Skeletal muscle tissue (tissue), 4 donors: ENCODE results near the gene IRGQ. TPM values are rescaled to one million over a fixed set of nuclear protein-coding genes. Genes with fewer than 3 reads are reported as not detected.

Experiments
- H3K27ac ChIP-seq: one replicate; pipeline ENCODE4 v1.7.0; 2013; ENCODE audit warnings: mild to moderate bottlenecking, low read depth, low read length, inconsistent platforms
- H3K27me3 ChIP-seq, 3 donors: one replicate each; pipeline ENCODE4 v1.7.0; 2013; ENCODE audit warnings: low read length in 3 of 3; ENCODE audit not compliant: control insufficient read depth in 3 of 3, insufficient read depth in 3 of 3
- H3K36me3 ChIP-seq, 3 donors: one replicate each; pipeline ENCODE4 v1.7.0; 2013; ENCODE audit warnings: low read length in 3 of 3; ENCODE audit not compliant: control insufficient read depth in 3 of 3, insufficient read depth in 3 of 3
- H3K4me1 ChIP-seq, 3 donors: one replicate each; pipeline ENCODE4 v1.7.0; 2013; ENCODE audit warnings: low read length in 3 of 3, mild to moderate bottlenecking in 3 of 3; ENCODE audit not compliant: control insufficient read depth in 3 of 3, insufficient read depth in 3 of 3
- H3K4me3 ChIP-seq, 3 donors: one replicate each; pipeline ENCODE4 v1.7.0; 2013; ENCODE audit warnings: low read length in 3 of 3
- H3K9ac ChIP-seq, 3 donors: one replicate each; pipeline ENCODE4 v1.7.0; 2013; ENCODE audit warnings: low read length in 3 of 3, mild to moderate bottlenecking in 3 of 3, moderate library complexity in 2 of 3, low read depth in 1 of 3
- H3K9me3 ChIP-seq, 3 donors: one replicate each; pipeline ENCODE4 v1.7.0; 2013; ENCODE audit warnings: low read length in 3 of 3; ENCODE audit not compliant: control insufficient read depth in 3 of 3
- total RNA-seq: library from RNA; depleted of rRNA; stranded (reverse); fragments of >200 nt; gene quantifications from one replicate; pipeline ENCODE4 v1.2.3, GENCODE V29; 2014
- donor health status: Osteomylitis.

Gene IRGQ
- total RNA-seq, 1 donor from 2014 or later, result 24.5 TPM

- Histone ChIP-seq H3K9me3 (no peaks in the 10 kb centered on the region), H3K4me1 (peaks cover 18 to 22% (median 21%) of the 10 kb centered on the region in 3 donors), H3K36me3 (peaks cover 0 to 9% (median 0%) of the 10 kb centered on the region in 3 donors), H3K27me3 (no peaks in the 10 kb centered on the region), H3K4me3 (peak overlapping the region; percentile 62 to 99 (median 98)), H3K27ac (no peak overlapping the region), H3K9ac (peak overlapping the region; percentile 19 to 25 (median 20))
These were observed 19.7 kb downstream of the IRGQ start for GRCh38 chr19:43575955-43576878.

GRCh38 chr19:43575156-43575950 is 20.6 kb downstream of the IRGQ start, which contains the start of the genes PINLYP and XRCC1:
Gene PINLYP (plus strand): TSS chr19:43575801. CDS start chr19:43577192, 1,391 bp downstream.
Gene XRCC1 (minus strand): TSS chr19:43575527. CDS start chr19:43575458, 69 bp downstream.
- peak within 1 kb of the TSS; percentile 84 for H3K27ac ChIP-seq
- H3K36me3 ChIP-seq, result peaks cover 0 to 9% (median 0%) of the 10 kb centered on the region in 3 donors
- peak within 1 kb of the TSS; percentile 97 to 99 (median 98) for H3K9ac ChIP-seq
- no peaks in the 10 kb centered on the region for H3K27me3 ChIP-seq
- H3K9me3 ChIP-seq, result no peaks in the 10 kb centered on the region
- H3K4me3 ChIP-seq, result peak within 1 kb of the TSS; percentile 98 to 99 (median 99)
- H3K4me1 ChIP-seq, result peaks cover 15 to 18% (median 18%) of the 10 kb centered on the region in 3 donors

GRCh38 chr19:43574424-43575155 is 21.3 kb downstream of the IRGQ start:
- peak overlapping the region; percentile 97 to 99 (median 98) for H3K9ac ChIP-seq
- H3K9me3 ChIP-seq, result no peaks in the 10 kb centered on the region
- H3K27me3 ChIP-seq, result no peaks in the 10 kb centered on the region
- H3K36me3 ChIP-seq, result peaks cover 0 to 9% (median 0%) of the 10 kb centered on the region in 3 donors
- peak overlapping the region; percentile 98 to 99 (median 99) for H3K4me3 ChIP-seq
- H3K4me1 ChIP-seq, result peaks cover 15 to 18% (median 15%) of the 10 kb centered on the region in 3 donors
- peak overlapping the region; percentile 84 for H3K27ac ChIP-seq

GRCh38 chr19:43572171-43572588 is 23.8 kb downstream of the IRGQ start:
- H3K9ac ChIP-seq, result peak overlapping the region in 1 of 3 donors; percentile 47
- H3K36me3 ChIP-seq, result peaks cover 0 to 9% (median 0%) of the 10 kb centered on the region in 3 donors
- H3K9me3 ChIP-seq, result no peaks in the 10 kb centered on the region
- no peak overlapping the region for H3K4me3 ChIP-seq
- peaks cover 15 to 18% (median 15%) of the 10 kb centered on the region in 3 donors for H3K4me1 ChIP-seq
- no peaks in the 10 kb centered on the region for H3K27me3 ChIP-seq
- H3K27ac ChIP-seq, result no peak overlapping the region

- Histone ChIP-seq H3K9ac (no peak overlapping the region), H3K36me3 (peaks cover 0 to 9% (median 0%) of the 10 kb centered on the region in 3 donors), H3K27me3 (no peaks in the 10 kb centered on the region), H3K4me1 (peaks cover 10 to 12% (median 11%) of the 10 kb centered on the region in 3 donors), H3K27ac (no peak overlapping the region), H3K9me3 (no peaks in the 10 kb centered on the region), H3K4me3 (no peak overlapping the region)
These were observed 25.7 kb downstream of the IRGQ start for GRCh38 chr19:43570174-43570791.

GRCh38 chr19:43569657-43570056 is 26.3 kb downstream of the IRGQ start:
- no peak overlapping the region for H3K4me3 ChIP-seq
- H3K27me3 ChIP-seq, result no peaks in the 10 kb centered on the region
- peaks cover 4 to 7% (median 4%) of the 10 kb centered on the region in 3 donors for H3K4me1 ChIP-seq
- peaks cover 0 to 9% (median 0%) of the 10 kb centered on the region in 3 donors for H3K36me3 ChIP-seq
- no peak overlapping the region for H3K9ac ChIP-seq
- H3K27ac ChIP-seq, result no peak overlapping the region
- H3K9me3 ChIP-seq, result no peaks in the 10 kb centered on the region

GRCh38 chr19:43564800-43565199 is 31.1 kb downstream of the IRGQ start:
- H3K4me1 ChIP-seq, result peaks cover 15 to 21% (median 15%) of the 10 kb centered on the region in 3 donors
- H3K27me3 ChIP-seq, result no peaks in the 10 kb centered on the region
- H3K9ac ChIP-seq, result no peak overlapping the region
- H3K27ac ChIP-seq, result no peak overlapping the region
- H3K36me3 ChIP-seq, result peaks cover 10% of the 10 kb centered on the region in 3 donors
- H3K4me3 ChIP-seq, result no peak overlapping the region
- no peaks in the 10 kb centered on the region for H3K9me3 ChIP-seq

GRCh38 chr19:43563816-43564457 is 32.0 kb downstream of the IRGQ start:
- Histone ChIP-seq H3K27ac (no peak overlapping the region), H3K4me1 (peaks cover 14 to 21% (median 15%) of the 10 kb centered on the region in 3 donors), H3K9ac (no peak overlapping the region), H3K36me3 (peaks cover 10 to 12% (median 11%) of the 10 kb centered on the region in 3 donors), H3K9me3 (no peaks in the 10 kb centered on the region), H3K4me3 (no peak overlapping the region), H3K27me3 (no peaks in the 10 kb centered on the region)
